Measurements from ENCODE around the gene FAF2.

The FAF2 gene

DNA sequence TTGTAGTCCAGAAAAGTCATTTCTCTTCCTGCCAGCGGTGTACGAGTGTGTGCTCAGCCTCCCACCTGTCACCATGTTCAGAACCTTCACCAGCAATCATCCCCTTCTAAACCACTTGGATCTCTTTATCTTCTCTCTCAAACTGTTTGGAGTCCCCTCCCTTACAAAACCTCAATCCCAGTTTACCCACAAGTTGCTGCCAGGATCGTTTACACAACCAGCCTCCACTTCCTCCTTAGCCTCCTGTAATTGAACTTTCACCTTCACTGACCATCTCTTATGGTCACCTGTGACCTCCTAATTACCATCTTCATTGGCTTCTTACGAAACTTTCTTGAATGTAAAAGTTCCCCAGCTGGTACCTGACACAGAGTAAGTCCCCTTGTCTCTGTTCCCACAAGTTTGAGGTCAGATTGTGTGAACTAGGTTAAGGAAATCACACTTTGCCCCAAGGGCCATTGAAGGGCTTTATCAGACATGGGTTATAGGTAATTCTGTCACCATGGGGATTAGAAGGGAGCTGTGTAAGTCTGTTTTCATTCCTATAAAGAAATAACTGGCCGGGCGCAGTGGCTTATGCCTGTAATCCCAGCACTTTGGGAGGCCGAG lies 69.0 kb downstream of the FAF2 start:
- Mint-ChIP-seq H3K4me3 (no peak overlapping the region), H3K4me1 (no peaks in the 10 kb centered on the region), H3K9me3 (no peaks in the 10 kb centered on the region), H3K27me3 (ENCODE audit: low read depth) (no peaks in the 10 kb centered on the region), H3K27ac (no peak overlapping the region), H3K36me3 (ENCODE audit: low read depth) (no peaks in the 10 kb centered on the region)
- TF ChIP-seq CTCF (IDR thresholded peaks at IDR 0.05; ENCODE audit: unreplicated experiment in 3 of 3): no peak

GRCh38 chr5:176519810-176520720 lies 71.9 kb downstream of the FAF2 start:
- TF ChIP-seq CTCF (IDR thresholded peaks at IDR 0.05; ENCODE audit: unreplicated experiment in 3 of 3): no peak
- Mint-ChIP-seq H3K9me3 (no peaks in the 10 kb centered on the region), H3K27ac (no peak overlapping the region), H3K27me3 (ENCODE audit: low read depth) (no peaks in the 10 kb centered on the region), H3K36me3 (ENCODE audit: low read depth) (no peaks in the 10 kb centered on the region), H3K4me1 (no peaks in the 10 kb centered on the region), H3K4me3 (no peak overlapping the region)

GRCh38 chr5:176521286-176521685 lies 73.1 kb downstream of the FAF2 start:
- no peaks in the 10 kb centered on the region for H3K27me3 Mint-ChIP-seq (ENCODE audit: low read depth)
- H3K27ac Mint-ChIP-seq: no peak overlapping the region
- TF ChIP-seq CTCF (IDR thresholded peaks at IDR 0.05; ENCODE audit: unreplicated experiment in 3 of 3): no peak
- peaks cover 6% of the 10 kb centered on the region for H3K36me3 Mint-ChIP-seq (ENCODE audit: low read depth)
- H3K4me3 Mint-ChIP-seq: no peak overlapping the region
- H3K9me3 Mint-ChIP-seq: no peaks in the 10 kb centered on the region
- no peaks in the 10 kb centered on the region for H3K4me1 Mint-ChIP-seq

DNA sequence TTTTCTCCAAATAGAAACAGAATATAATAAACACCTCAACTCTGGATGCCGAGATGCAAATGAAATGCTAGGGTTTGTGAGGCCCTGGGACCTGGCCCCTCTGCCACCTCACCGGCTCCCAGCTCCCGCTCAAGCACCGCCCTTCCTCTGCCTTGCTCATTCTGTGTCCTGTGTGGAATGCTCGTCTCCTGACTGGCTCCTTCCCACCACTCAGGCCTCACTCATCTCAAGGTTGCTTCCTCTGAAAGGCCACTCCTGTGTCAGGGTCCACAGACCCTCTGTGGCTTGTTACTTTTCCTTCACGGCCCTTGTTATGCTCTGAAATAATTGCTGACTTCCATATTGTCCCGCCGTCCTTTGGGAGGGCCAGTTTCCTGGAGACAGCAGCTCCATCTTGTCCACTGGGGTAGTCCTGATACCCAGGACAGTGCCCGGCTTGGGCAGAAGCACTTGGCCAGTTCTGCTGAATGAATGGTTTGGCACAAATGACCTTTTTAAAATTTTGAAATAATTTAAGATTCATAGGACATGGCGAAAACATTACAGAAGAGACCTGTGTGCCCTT lies 73.6 kb downstream of the FAF2 start:
- H3K4me1 Mint-ChIP-seq: no peaks in the 10 kb centered on the region
- H3K4me3 Mint-ChIP-seq: no peak overlapping the region
- H3K36me3 Mint-ChIP-seq (ENCODE audit: low read depth): peaks cover 10% of the 10 kb centered on the region
- TF ChIP-seq CTCF (IDR thresholded peaks at IDR 0.05; ENCODE audit: unreplicated experiment in 3 of 3): no peak
- H3K9me3 Mint-ChIP-seq: no peaks in the 10 kb centered on the region
- no peaks in the 10 kb centered on the region for H3K27me3 Mint-ChIP-seq (ENCODE audit: low read depth)
- no peak overlapping the region for H3K27ac Mint-ChIP-seq

DNA sequence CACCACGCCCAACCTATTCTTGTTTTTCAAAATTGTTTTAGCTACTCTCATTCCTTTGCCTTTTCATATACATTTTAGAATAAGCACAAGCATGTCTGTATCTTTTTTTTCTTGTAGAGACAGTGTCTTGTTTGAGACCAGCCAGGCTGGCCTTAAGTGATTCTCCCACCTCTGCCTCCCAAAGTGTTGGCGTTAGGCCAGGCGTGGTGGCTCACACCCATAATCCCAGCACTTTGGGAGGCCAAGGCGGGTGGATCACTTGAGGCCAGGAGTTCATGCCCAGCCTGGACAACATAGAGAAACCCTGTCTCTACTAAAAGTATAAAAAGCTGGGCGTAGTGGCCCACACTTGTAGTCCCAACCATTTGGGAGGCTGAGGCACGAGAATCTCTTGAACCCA lies 76.0 kb downstream of the FAF2 start:
- Mint-ChIP-seq H3K36me3 (ENCODE audit: low read depth) (peaks cover 16% of the 10 kb centered on the region), H3K27ac (no peak overlapping the region)
- no peak for TF ChIP-seq CTCF (IDR thresholded peaks at IDR 0.05; ENCODE audit: unreplicated experiment in 3 of 3)

More for the DNA sequence above, 76.0 kb downstream of the FAF2 start:
- Mint-ChIP-seq H3K27me3 (ENCODE audit: low read depth) (no peaks in the 10 kb centered on the region), H3K4me1 (no peaks in the 10 kb centered on the region), H3K9me3 (no peaks in the 10 kb centered on the region), H3K4me3 (no peak overlapping the region)
